ENCODE results near the gene CC2D2A. TPM values are rescaled to one million over a fixed set of nuclear protein-coding genes. Genes with fewer than 3 reads are reported as not detected.
A peak's percentile ranks its signal among the peaks of the same experiment; 100 is the strongest.

The CC2D2A gene
- total and polyA plus RNA-seq, 9 of the 15 experiments (the other 6 are each of a cell fraction or from before 2014, with no cell fraction given) = 0.36 to 2.5 (median 1.6) TPM

GRCh38 chr4:15586066-15586465 is 116.4 kb downstream of the CC2D2A start (continued):
- TF ChIP-seq NFXL1 (CRISPR knock-in tag; IDR thresholded peaks at IDR 0.05) (no peak), ELK3 (CRISPR knock-in tag; IDR thresholded peaks at IDR 0.05) (no peak), ZNF217 (CRISPR knock-in tag; IDR thresholded peaks at IDR 0.05) (no peak), MIER1 (IDR thresholded peaks at IDR 0.05; ENCODE audit: low read depth) (no peak), HNRNPUL1 (IDR thresholded peaks at IDR 0.05; ENCODE audit: low read length) (no peak), SMARCC2 (IDR thresholded peaks at IDR 0.05; ENCODE audit: low read depth) (no peak)

GRCh38 chr4:15587649-15588048 is 118.0 kb downstream of the CC2D2A start:
- DNase-seq (ENCODE audit: extremely low read depth in 1 of 4, low spot score in 3 of 4) (no peak), ATAC-seq (no peak), FAIRE-seq (no peak)
- Histone ChIP-seq H3K4me3 (no peak overlapping the region), H3K9me3 (replicated peaks; ENCODE audit: control insufficient read depth, insufficient read depth, low read depth, low read length) (no peaks in the 10 kb centered on the region), H4K20me1 (replicated peaks; ENCODE audit: control insufficient read depth, insufficient read depth, low read length) (no peaks in the 10 kb centered on the region), H3K27me3 (ENCODE audit: control insufficient read depth in 2 of 2, insufficient read depth in 2 of 2, low read length in 2 of 2) (no peaks in the 10 kb centered on the region), H3K27ac (ENCODE audit: extremely low read depth, low read depth, low read length) (no peak overlapping the region), H3K4me2 (ENCODE audit: insufficient read depth, low read length) (no peak overlapping the region), H3K9me1 (ENCODE audit: control insufficient read depth, insufficient read depth, low read length) (no peaks in the 10 kb centered on the region), H3K4me1 (replicated peaks in 1 of 2; ENCODE audit: control insufficient read depth in 2 of 2, insufficient read depth in 2 of 2, low read length in 2 of 2) (no peaks in the 10 kb centered on the region), H2AFZ (ENCODE audit: low read depth, low read length) (no peak overlapping the region), H3K36me3 (ENCODE audit: control insufficient read depth, insufficient read depth, low read length) (no peaks in the 10 kb centered on the region), H3K79me2 (ENCODE audit: control insufficient read depth, insufficient read depth, low read length) (no peaks in the 10 kb centered on the region), H3K9ac (ENCODE audit: insufficient read depth in 1 of 2, low read depth in 2 of 2, low read length in 2 of 2) (no peak overlapping the region)
- intact Hi-C loops (cut with micrococcal nuclease) (no loop called here), in situ Hi-C loops (cut with MboI) (no loop called here)
- POLR2A ChIA-PET = no interaction called here
- TF ChIP-seq ZNF316 (IDR thresholded peaks at IDR 0.05) = 0 out of 2 replicates have a peak, but pooled peaks have one; percentile 15
- TF ChIP-seq SNAPC5 (CRISPR knock-in tag; IDR thresholded peaks at IDR 0.05) = no peak
- no TSS peak for BruUV-seq (replicated peaks)
- WGBS (ENCODE audit: insufficient coverage, low coverage, missing lambda C conversion rate) = 24% methylated on average over 3 of the region's 3 CpGs
- CTCF ChIA-PET (ENCODE audit: low intra/inter-chr PET ratio) = no interaction called here

All from K562 (cell line).